Measurements from ENCODE around the gene SMIM10L2A. TPM values are rescaled to one million over a fixed set of nuclear protein-coding genes. Genes with fewer than 3 reads are reported as not detected.

SMIM10L2A gene
- total RNA-seq, 2 donors from 2014 or later, result 5.0 to 14.8 TPM

DNA sequence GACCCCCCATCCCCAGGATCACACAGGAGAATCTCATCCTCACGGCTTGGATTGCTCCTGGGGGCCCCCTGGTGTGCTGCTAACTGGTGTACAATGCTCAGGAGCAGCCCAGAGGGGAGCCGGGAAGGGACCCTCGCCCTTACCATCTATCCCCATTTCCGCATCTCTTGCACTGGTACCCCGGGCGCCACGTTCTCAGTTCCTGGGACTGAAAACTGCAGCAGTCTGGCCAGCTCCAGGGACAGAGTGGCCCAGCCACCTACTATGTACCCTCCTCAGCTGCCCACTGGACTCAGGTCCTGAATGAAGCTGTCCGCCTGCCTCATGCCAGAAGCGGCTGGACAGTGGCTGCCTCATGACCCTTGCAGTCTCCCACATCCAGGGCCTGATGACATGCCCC is 2.7 kb downstream of the SMIM10L2A start:
- intact Hi-C loops (cut with DNase I), result no loop called here
- H3K4me3 ChIP-seq, result no peak overlapping the region
- DNase-seq (ENCODE audit: low spot score), result no peak
- 40% methylated on average over 1 of the region's 9 CpGs for WGBS
- H3K27ac ChIP-seq, result no peak overlapping the region
- no peaks in the 10 kb centered on the region for H3K27me3 ChIP-seq (replicated peaks; ENCODE audit: insufficient read depth)
- H3K9me3 ChIP-seq, result no peaks in the 10 kb centered on the region
- no peaks in the 10 kb centered on the region for H3K36me3 ChIP-seq
- no peaks in the 10 kb centered on the region for H3K4me1 ChIP-seq (replicated peaks)
- TF ChIP-seq POLR2AphosphoS5 (IDR thresholded peaks at IDR 0.05) (no peak), POLR2A (IDR thresholded peaks at IDR 0.05) (no peak)
- TF ChIP-seq, protein P1, sequence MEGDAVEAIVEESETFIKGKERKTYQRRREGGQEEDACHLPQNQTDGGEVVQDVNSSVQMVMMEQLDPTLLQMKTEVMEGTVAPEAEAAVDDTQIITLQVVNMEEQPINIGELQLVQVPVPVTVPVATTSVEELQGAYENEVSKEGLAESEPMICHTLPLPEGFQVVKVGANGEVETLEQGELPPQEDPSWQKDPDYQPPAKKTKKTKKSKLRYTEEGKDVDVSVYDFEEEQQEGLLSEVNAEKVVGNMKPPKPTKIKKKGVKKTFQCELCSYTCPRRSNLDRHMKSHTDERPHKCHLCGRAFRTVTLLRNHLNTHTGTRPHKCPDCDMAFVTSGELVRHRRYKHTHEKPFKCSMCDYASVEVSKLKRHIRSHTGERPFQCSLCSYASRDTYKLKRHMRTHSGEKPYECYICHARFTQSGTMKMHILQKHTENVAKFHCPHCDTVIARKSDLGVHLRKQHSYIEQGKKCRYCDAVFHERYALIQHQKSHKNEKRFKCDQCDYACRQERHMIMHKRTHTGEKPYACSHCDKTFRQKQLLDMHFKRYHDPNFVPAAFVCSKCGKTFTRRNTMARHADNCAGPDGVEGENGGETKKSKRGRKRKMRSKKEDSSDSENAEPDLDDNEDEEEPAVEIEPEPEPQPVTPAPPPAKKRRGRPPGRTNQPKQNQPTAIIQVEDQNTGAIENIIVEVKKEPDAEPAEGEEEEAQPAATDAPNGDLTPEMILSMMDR (IDR thresholded peaks at IDR 0.05), result no peak

DNA sequence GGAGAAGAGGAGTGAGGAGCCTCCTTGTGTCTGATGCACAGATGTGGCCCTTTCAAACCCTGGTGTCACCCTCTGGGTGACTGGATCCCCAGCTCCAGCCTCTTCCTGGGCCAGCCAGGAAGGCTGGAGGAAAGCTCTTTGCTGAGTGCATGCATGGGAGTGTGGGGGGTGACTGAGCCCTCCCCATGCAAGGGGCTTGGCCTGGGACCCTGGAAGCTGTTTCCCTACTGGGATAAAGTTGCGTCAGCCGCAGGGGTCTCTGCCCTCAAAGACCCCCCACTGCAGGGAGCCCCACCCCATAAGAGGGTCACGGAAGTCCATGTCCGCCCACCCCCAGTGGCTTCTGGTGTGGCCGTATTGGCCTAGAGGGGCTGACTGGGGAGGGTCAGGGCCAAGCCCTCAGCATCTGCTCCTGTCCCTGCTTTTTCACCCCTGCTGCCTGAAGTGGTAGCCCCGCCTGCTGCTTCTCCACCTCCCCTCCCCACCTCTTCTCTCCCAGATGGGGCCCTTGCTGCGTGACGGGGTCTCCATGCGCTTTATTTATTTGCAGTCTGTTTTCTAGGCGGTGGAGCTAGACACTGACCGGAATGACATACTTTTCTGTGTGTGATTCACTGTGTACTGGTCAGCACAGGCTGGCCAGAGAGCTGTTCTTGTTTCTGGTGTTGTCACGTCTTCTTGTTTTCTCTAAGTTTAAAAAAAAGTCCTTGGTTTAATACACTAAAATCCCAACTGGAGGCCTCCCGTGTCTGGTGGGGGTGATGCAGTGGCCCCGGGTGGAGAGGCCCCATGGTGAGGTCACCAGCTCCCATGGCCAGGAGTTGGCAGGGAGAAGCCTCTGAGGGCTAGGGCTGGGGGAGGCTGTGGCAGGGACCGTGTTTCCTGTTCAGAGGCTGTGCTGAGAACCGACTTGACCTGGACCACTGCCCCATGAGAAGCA is 3.6 kb downstream of the SMIM10L2A start:
- 59% methylated on average over 9 of the region's 16 CpGs for WGBS
- TF ChIP-seq, protein P1 (IDR thresholded peaks at IDR 0.05), result no peak
- no peak for TF ChIP-seq POLR2A (IDR thresholded peaks at IDR 0.05)
- Histone ChIP-seq H3K36me3 (no peaks in the 10 kb centered on the region), H3K4me1 (replicated peaks) (no peaks in the 10 kb centered on the region), H3K4me3 (no peak overlapping the region), H3K27me3 (replicated peaks; ENCODE audit: insufficient read depth) (no peaks in the 10 kb centered on the region), H3K27ac (no peak overlapping the region), H3K9me3 (no peaks in the 10 kb centered on the region)
- no peak for DNase-seq (ENCODE audit: low spot score)
- intact Hi-C loops (cut with DNase I), result no loop called here

GRCh38 chrX:135429429-135429828 is 7.7 kb downstream of the SMIM10L2A start:
- Histone ChIP-seq H3K4me3 (no peak overlapping the region), H3K27ac (no peak overlapping the region), H3K9me3 (no peaks in the 10 kb centered on the region), H3K36me3 (no peaks in the 10 kb centered on the region), H3K27me3 (replicated peaks; ENCODE audit: insufficient read depth) (no peaks in the 10 kb centered on the region), H3K4me1 (replicated peaks) (no peaks in the 10 kb centered on the region)
- 88% methylated on average over 1 of the region's 1 CpG for WGBS
- no peak for TF ChIP-seq POLR2AphosphoS5 (IDR thresholded peaks at IDR 0.05)
- TF ChIP-seq POLR2A (IDR thresholded peaks at IDR 0.05), result no peak
- TF ChIP-seq, protein P1 (IDR thresholded peaks at IDR 0.05), result no peak
- DNase-seq (ENCODE audit: low spot score), result no peak
- intact Hi-C loops (cut with DNase I), result no loop called here

DNA sequence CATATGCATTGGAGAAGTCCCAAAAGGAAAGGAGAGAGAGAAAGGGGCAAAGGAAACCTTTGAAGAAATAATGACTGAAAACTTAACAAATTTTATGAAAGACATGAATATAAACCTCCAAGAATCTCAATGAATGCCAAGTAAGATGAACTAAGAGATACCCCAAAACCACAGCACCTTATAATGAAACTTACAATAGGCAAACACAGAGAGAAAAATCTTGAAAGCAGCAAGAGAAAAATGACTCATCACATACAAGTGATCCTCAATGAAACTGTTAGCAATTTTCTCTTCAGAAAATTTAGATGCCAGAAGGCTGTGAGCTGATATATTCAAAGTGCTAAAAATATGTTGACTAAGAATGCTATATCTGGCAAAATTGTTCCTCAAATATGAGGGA is 10.1 kb downstream of the SMIM10L2A start:
- Histone ChIP-seq H3K27ac (no peak overlapping the region), H3K9me3 (no peaks in the 10 kb centered on the region), H3K4me3 (no peak overlapping the region), H3K36me3 (no peaks in the 10 kb centered on the region), H3K4me1 (replicated peaks) (no peaks in the 10 kb centered on the region), H3K27me3 (replicated peaks; ENCODE audit: insufficient read depth) (no peaks in the 10 kb centered on the region)
- intact Hi-C loops (cut with DNase I), result no loop called here
- TF ChIP-seq POLR2A (IDR thresholded peaks at IDR 0.05) (no peak), POLR2AphosphoS5 (IDR thresholded peaks at IDR 0.05) (no peak)
- TF ChIP-seq, protein P1 (IDR thresholded peaks at IDR 0.05), result no peak
- DNase-seq (ENCODE audit: low spot score), result no peak

DNA sequence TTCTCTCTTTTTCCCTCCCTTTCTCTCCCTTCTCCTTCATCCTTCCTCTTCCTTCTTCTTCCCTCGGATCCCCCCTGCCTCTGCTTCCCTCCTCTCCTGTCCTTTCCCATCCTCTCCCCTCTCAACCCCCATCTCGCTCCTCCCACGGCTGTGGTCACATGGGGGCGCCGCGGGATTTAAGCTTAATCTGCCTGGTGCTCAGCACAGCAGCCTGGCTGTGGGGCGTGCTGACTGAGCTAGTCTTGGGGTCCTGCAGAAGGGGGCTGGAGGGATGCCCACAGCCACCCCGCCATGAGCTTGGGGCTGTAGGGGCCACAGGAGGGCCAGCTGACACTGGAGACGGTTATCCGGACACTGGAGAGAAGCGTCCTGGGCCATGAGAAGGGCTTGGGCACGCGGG is 10.7 kb downstream of the SMIM10L2A start:
- TF ChIP-seq POLR2AphosphoS5 (IDR thresholded peaks at IDR 0.05) (no peak), POLR2A (IDR thresholded peaks at IDR 0.05) (no peak)
- TF ChIP-seq, protein P1 (IDR thresholded peaks at IDR 0.05), result no peak
- WGBS, result 77% methylated on average over 13 of the region's 13 CpGs
- H3K27ac ChIP-seq, result no peak overlapping the region
- no peak for DNase-seq (ENCODE audit: low spot score)
- H3K36me3 ChIP-seq, result no peaks in the 10 kb centered on the region
- no peaks in the 10 kb centered on the region for H3K27me3 ChIP-seq (replicated peaks; ENCODE audit: insufficient read depth)
- H3K4me3 ChIP-seq, result no peak overlapping the region
- intact Hi-C loops (cut with DNase I), result no loop called here
- H3K4me1 ChIP-seq (replicated peaks), result no peaks in the 10 kb centered on the region
- H3K9me3 ChIP-seq, result no peaks in the 10 kb centered on the region

All from prostate gland (tissue), 2 donors.